Peyer's patch (tissue), 4 donors: Measurements from ENCODE around the gene KCNE3. TPM values are rescaled to one million over a fixed set of nuclear protein-coding genes. Genes with fewer than 3 reads are reported as not detected.
A peak's percentile ranks its signal among the peaks of the same experiment; 100 is the strongest.

Experiments used
- DNase-seq, 3 donors: peaks; one replicate each; pipeline ENCODE4 v3.0.0-alpha.2; 2017 to 2019
- H3K27ac ChIP-seq, 4 donors: fragments of 200-600 bp; sonication (generic); one replicate each; pipeline ENCODE4 v1.5.1; 2016 to 2019
- H3K27me3 ChIP-seq, 2 donors: fragments of 200-600 bp; sonication (generic); one replicate each; pipeline ENCODE4 v1.5.1; 2019
- H3K36me3 ChIP-seq, 3 donors: fragments of 200-600 bp; sonication (generic); one replicate each; pipeline ENCODE4 v1.5.1; 2016 to 2019
- H3K4me1 ChIP-seq, 4 donors: fragments of 200-600 bp; sonication (generic); one replicate each; pipeline ENCODE4 v1.5.1; 2016 to 2019
- H3K4me3 ChIP-seq, 4 donors: fragments of 200-600 bp; sonication (generic); 1 replicate in 3 of 4; 2 replicates in 1 of 4; pipeline ENCODE4 v1.5.1; 2016 to 2019; ENCODE audit warnings: mild to moderate bottlenecking in 1 of 4
- H3K9me3 ChIP-seq, 4 donors: fragments of 200-600 bp; sonication (generic); one replicate each; pipeline ENCODE4 v1.5.1; 2016 to 2019; ENCODE audit warnings: mild to moderate bottlenecking in 1 of 4
- CTCF ChIP-seq, 6 experiments: fragments of 450-650 bp in 4 of 6; fragments of 200-600 bp in 2 of 6; sonication (generic) in 1 of 6; IDR thresholded peaks; one replicate each; pipeline ENCODE4 v1.5.1; 2017 to 2019; ENCODE audit warnings: antibody characterized with exemption in 6 of 6, mild to moderate bottlenecking in 3 of 6, moderate library complexity in 1 of 6
- POLR2A ChIP-seq, 2 donors: fragments of 450-650 bp; IDR thresholded peaks; one replicate each; pipeline ENCODE4 v1.5.1; 2017; ENCODE audit warnings: antibody characterized with exemption in 2 of 2, mild to moderate bottlenecking in 2 of 2, moderate library complexity in 2 of 2
- total RNA-seq, 4 donors: library from RNA; depleted of rRNA; stranded (reverse); fragments of >200 nt; gene quantifications; one replicate each; pipeline ENCODE4 v1.1.0, GENCODE V29; 2016

Gene KCNE3
- total RNA-seq, 4 donors from 2014 or later, result 13.5 to 86.0 (median 55.0) TPM

- Histone ChIP-seq H3K27ac (peak overlapping the region in 1 of 4 donors; percentile 5), H3K27me3 (no peaks in the 10 kb centered on the region), H3K4me1 (peaks cover 0 to 37% (median 0%) of the 10 kb centered on the region in 4 donors), H3K36me3 (peaks cover 0 to 11% (median 0%) of the 10 kb centered on the region in 3 donors), H3K9me3 (no peaks in the 10 kb centered on the region), H3K4me3 (no peak overlapping the region)
- no peak for DNase-seq
- no peak for TF ChIP-seq POLR2A (IDR thresholded peaks at IDR 0.05)
Observed at GRCh38 chr11:74463216-74463615, 4.1 kb downstream of the KCNE3 start.

GRCh38 chr11:74462631-74463030 is 4.7 kb downstream of the KCNE3 start:
- H3K9me3 ChIP-seq, result no peaks in the 10 kb centered on the region
- H3K27me3 ChIP-seq, result no peaks in the 10 kb centered on the region
- peak overlapping the region in 2 of 4 donors; percentile 65 to 68 for H3K27ac ChIP-seq
- peaks cover 0 to 16% (median 0%) of the 10 kb centered on the region in 3 donors for H3K36me3 ChIP-seq
- TF ChIP-seq POLR2A (IDR thresholded peaks at IDR 0.05), result no peak
- TF ChIP-seq CTCF (IDR thresholded peaks at IDR 0.05), result no peak
- peaks cover 0 to 31% (median 0%) of the 10 kb centered on the region in 4 donors for H3K4me1 ChIP-seq
- DNase-seq, result no peak
- H3K4me3 ChIP-seq, result no peak overlapping the region

- Histone ChIP-seq H3K36me3 (peaks cover 0 to 22% (median 0%) of the 10 kb centered on the region in 3 donors), H3K9me3 (no peaks in the 10 kb centered on the region), H3K27ac (peak overlapping the region in 3 of 4 donors; percentile 59 to 68 (median 65)), H3K27me3 (no peaks in the 10 kb centered on the region), H3K4me3 (peak overlapping the region in 2 of 4 donors; percentile 17 to 29), H3K4me1 (peaks cover 0 to 30% (median 0%) of the 10 kb centered on the region in 4 donors)
- TF ChIP-seq CTCF (IDR thresholded peaks at IDR 0.05) (no peak), POLR2A (IDR thresholded peaks at IDR 0.05) (peak in 1 of 2 donors; percentile 39)
- DNase-seq, result peak; percentile 24 to 83 (median 65)
Observed at GRCh38 chr11:74462009-74462408, 5.3 kb downstream of the KCNE3 start.

GRCh38 chr11:74460481-74461154 is 6.7 kb downstream of the KCNE3 start:
- Histone ChIP-seq H3K27me3 (no peaks in the 10 kb centered on the region), H3K27ac (peak overlapping the region in 3 of 4 donors; percentile 17 to 59 (median 53)), H3K36me3 (peaks cover 0 to 27% (median 0%) of the 10 kb centered on the region in 3 donors), H3K4me3 (no peak overlapping the region), H3K9me3 (no peaks in the 10 kb centered on the region), H3K4me1 (peaks cover 0 to 21% (median 0%) of the 10 kb centered on the region in 4 donors)
- no peak for DNase-seq
- TF ChIP-seq POLR2A (IDR thresholded peaks at IDR 0.05) (no peak), CTCF (IDR thresholded peaks at IDR 0.05) (no peak)

- H3K27me3 ChIP-seq, result no peaks in the 10 kb centered on the region
- no peak for DNase-seq
- peaks cover 0 to 27% (median 0%) of the 10 kb centered on the region in 3 donors for H3K36me3 ChIP-seq
- H3K27ac ChIP-seq, result peak overlapping the region in 2 of 4 donors; percentile 17 to 53
- no peaks in the 10 kb centered on the region for H3K9me3 ChIP-seq
- H3K4me1 ChIP-seq, result peaks cover 0 to 17% (median 0%) of the 10 kb centered on the region in 4 donors
- no peak for TF ChIP-seq POLR2A (IDR thresholded peaks at IDR 0.05)
- TF ChIP-seq CTCF (IDR thresholded peaks at IDR 0.05), result no peak
- H3K4me3 ChIP-seq, result no peak overlapping the region
Observed at GRCh38 chr11:74460065-74460464, 7.3 kb downstream of the KCNE3 start.

- no peak overlapping the region for H3K4me3 ChIP-seq
- no peak for DNase-seq
- peak overlapping the region in 1 of 4 donors; percentile 17 for H3K27ac ChIP-seq
- peaks cover 0 to 27% (median 0%) of the 10 kb centered on the region in 3 donors for H3K36me3 ChIP-seq
- peaks cover 0 to 15% (median 0%) of the 10 kb centered on the region in 4 donors for H3K4me1 ChIP-seq
- H3K27me3 ChIP-seq, result no peaks in the 10 kb centered on the region
- TF ChIP-seq POLR2A (IDR thresholded peaks at IDR 0.05), result no peak
- no peak for TF ChIP-seq CTCF (IDR thresholded peaks at IDR 0.05)
- H3K9me3 ChIP-seq, result no peaks in the 10 kb centered on the region
Observed at GRCh38 chr11:74459584-74459983, 7.8 kb downstream of the KCNE3 start.
